ENCODE measurements around the gene MEGF8. TPM values are rescaled to one million over a fixed set of nuclear protein-coding genes. Genes with fewer than 3 reads are reported as not detected.

Gene MEGF8
- total and polyA plus RNA-seq, 10 of the 15 experiments (the other 5 are each of a cell fraction or from before 2014, with no cell fraction given) = 0.43 to 12.8 (median 2.7) TPM

DNA sequence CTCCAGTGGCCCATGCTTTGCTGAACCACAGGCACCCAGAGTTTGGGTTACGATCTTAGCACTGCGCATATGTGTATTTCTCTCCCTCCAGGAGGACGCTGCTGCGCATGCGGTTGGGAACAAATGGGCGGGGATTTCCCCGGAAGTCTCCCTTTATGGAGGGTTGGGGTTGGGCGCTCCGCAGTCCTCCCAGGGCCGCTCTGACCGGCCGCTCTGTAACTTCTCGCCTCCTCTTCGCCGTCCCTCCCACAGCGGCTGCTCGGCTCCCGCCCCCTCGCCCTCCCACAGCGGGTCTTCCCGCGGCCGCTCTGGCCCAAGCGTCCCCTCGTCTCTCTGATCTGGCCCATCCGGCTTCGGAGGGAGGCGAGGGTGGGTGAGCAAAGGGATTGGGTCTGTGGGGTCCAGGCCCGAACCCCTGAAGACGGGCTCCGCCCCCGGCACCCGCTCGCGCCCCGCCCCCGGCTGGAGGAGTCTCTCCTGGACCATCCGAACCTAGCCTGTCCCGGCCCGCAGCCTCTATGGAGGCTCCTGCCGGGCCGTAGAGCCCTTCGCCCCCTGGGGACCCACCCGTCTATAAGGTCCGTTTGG is at the start of gene MEGF8 (continued):
- TF ChIP-seq GATAD2B (conservative IDR thresholded peaks at IDR 0.05; ENCODE audit: low read depth) (no peak), MYB (IDR thresholded peaks at IDR 0.05; ENCODE audit: borderline replicate concordance, low read depth, low read length) (no peak), PAX5 (IDR thresholded peaks at IDR 0.05; ENCODE audit: borderline replicate concordance, low read depth, low read length) (no peak), ZZZ3 (IDR thresholded peaks at IDR 0.05; ENCODE audit: control insufficient read depth, insufficient read length, low read depth) (no peak), NFXL1 (IDR thresholded peaks at IDR 0.05; ENCODE audit: borderline replicate concordance) (no peak), IRF4 (IDR thresholded peaks at IDR 0.05; ENCODE audit: low read depth, low read length) (no peak), FOS (IDR thresholded peaks at IDR 0.05; ENCODE audit: borderline replicate concordance, extremely low read depth, insufficient read length) (no peak), ZNF274 (IDR thresholded peaks at IDR 0.05; ENCODE audit: insufficient read depth, insufficient read length) (no peak), TARDBP (IDR thresholded peaks at IDR 0.05; ENCODE audit: borderline replicate concordance) (no peak), HDAC2 (IDR thresholded peaks at IDR 0.05) (no peak), ASH2L (IDR thresholded peaks at IDR 0.05; ENCODE audit: borderline replicate concordance, low read depth) (no peak), RCOR1 (conservative IDR thresholded peaks at IDR 0.05; ENCODE audit: low read depth, low read length) (no peak), HCFC1 (IDR thresholded peaks at IDR 0.05; ENCODE audit: low read length) (peak; percentile 58), STAT3 (IDR thresholded peaks at IDR 0.05; ENCODE audit: low read depth, low read length) (peak; percentile 83; the same call in 1 of the 2 replicates), LARP7 (IDR thresholded peaks at IDR 0.05) (no peak), PAX8 (IDR thresholded peaks at IDR 0.05) (no peak), CBX5 (IDR thresholded peaks at IDR 0.05; ENCODE audit: low read depth) (no peak)
- TF ChIP-seq, protein P1, sequence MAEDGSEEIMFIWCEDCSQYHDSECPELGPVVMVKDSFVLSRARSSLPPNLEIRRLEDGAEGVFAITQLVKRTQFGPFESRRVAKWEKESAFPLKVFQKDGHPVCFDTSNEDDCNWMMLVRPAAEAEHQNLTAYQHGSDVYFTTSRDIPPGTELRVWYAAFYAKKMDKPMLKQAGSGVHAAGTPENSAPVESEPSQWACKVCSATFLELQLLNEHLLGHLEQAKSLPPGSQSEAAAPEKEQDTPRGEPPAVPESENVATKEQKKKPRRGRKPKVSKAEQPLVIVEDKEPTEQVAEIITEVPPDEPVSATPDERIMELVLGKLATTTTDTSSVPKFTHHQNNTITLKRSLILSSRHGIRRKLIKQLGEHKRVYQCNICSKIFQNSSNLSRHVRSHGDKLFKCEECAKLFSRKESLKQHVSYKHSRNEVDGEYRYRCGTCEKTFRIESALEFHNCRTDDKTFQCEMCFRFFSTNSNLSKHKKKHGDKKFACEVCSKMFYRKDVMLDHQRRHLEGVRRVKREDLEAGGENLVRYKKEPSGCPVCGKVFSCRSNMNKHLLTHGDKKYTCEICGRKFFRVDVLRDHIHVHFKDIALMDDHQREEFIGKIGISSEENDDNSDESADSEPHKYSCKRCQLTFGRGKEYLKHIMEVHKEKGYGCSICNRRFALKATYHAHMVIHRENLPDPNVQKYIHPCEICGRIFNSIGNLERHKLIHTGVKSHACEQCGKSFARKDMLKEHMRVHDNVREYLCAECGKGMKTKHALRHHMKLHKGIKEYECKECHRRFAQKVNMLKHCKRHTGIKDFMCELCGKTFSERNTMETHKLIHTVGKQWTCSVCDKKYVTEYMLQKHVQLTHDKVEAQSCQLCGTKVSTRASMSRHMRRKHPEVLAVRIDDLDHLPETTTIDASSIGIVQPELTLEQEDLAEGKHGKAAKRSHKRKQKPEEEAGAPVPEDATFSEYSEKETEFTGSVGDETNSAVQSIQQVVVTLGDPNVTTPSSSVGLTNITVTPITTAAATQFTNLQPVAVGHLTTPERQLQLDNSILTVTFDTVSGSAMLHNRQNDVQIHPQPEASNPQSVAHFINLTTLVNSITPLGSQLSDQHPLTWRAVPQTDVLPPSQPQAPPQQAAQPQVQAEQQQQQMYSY (CRISPR knock-in tag; IDR thresholded peaks at IDR 0.05) = no peak
- TF ChIP-seq, protein P2, sequence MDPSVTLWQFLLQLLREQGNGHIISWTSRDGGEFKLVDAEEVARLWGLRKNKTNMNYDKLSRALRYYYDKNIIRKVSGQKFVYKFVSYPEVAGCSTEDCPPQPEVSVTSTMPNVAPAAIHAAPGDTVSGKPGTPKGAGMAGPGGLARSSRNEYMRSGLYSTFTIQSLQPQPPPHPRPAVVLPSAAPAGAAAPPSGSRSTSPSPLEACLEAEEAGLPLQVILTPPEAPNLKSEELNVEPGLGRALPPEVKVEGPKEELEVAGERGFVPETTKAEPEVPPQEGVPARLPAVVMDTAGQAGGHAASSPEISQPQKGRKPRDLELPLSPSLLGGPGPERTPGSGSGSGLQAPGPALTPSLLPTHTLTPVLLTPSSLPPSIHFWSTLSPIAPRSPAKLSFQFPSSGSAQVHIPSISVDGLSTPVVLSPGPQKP (IDR thresholded peaks at IDR 0.05; ENCODE audit: low read depth, low read length) = peak; percentile 100
- TF ChIP-seq, protein P3, sequence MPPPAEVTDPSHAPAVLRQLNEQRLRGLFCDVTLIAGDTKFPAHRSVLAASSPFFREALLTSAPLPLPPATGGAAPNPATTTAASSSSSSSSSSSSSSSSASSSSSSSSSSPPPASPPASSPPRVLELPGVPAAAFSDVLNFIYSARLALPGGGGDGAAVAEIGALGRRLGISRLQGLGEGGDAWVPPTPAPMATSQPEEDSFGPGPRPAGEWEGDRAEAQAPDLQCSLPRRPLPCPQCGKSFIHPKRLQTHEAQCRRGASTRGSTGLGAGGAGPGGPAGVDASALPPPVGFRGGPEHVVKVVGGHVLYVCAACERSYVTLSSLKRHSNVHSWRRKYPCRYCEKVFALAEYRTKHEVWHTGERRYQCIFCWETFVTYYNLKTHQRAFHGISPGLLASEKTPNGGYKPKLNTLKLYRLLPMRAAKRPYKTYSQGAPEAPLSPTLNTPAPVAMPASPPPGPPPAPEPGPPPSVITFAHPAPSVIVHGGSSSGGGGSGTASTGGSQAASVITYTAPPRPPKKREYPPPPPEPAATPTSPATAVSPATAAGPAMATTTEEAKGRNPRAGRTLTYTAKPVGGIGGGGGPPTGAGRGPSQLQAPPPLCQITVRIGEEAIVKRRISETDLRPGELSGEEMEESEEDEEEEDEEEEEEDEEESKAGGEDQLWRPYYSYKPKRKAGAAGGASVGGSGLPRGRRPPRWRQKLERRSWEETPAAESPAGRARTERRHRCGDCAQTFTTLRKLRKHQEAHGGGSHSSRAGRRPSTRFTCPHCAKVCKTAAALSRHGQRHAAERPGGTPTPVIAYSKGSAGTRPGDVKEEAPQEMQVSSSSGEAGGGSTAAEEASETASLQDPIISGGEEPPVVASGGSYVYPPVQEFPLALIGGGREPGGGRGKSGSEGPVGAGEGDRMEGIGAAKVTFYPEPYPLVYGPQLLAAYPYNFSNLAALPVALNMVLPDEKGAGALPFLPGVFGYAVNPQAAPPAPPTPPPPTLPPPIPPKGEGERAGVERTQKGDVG (CRISPR knock-in tag; IDR thresholded peaks at IDR 0.05) = no peak
- TF ChIP-seq, protein P4, sequence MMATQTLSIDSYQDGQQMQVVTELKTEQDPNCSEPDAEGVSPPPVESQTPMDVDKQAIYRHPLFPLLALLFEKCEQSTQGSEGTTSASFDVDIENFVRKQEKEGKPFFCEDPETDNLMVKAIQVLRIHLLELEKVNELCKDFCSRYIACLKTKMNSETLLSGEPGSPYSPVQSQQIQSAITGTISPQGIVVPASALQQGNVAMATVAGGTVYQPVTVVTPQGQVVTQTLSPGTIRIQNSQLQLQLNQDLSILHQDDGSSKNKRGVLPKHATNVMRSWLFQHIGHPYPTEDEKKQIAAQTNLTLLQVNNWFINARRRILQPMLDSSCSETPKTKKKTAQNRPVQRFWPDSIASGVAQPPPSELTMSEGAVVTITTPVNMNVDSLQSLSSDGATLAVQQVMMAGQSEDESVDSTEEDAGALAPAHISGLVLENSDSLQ (IDR thresholded peaks at IDR 0.05) = no peak
- TF ChIP-seq, protein P5, sequence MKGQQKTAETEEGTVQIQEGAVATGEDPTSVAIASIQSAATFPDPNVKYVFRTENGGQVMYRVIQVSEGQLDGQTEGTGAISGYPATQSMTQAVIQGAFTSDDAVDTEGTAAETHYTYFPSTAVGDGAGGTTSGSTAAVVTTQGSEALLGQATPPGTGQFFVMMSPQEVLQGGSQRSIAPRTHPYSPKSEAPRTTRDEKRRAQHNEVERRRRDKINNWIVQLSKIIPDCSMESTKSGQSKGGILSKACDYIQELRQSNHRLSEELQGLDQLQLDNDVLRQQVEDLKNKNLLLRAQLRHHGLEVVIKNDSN (IDR thresholded peaks at IDR 0.05; ENCODE audit: borderline replicate concordance, extremely low read length, insufficient read depth, low read depth, low read length) = no peak

All from GM12878 (cell line).